ENCODE results near the gene ZFP64. TPM values are rescaled to one million over a fixed set of nuclear protein-coding genes. Genes with fewer than 3 reads are reported as not detected.

Gene ZFP64
- total RNA-seq, 1 experiment from 2014 or later = 16.0 TPM

- H3K4me2 ChIP-seq (ENCODE audit: low read length) = no peak overlapping the region
- H3K79me2 ChIP-seq (ENCODE audit: insufficient read depth, low read length) = no peaks in the 10 kb centered on the region
- intact Hi-C loops (cut with micrococcal nuclease) = no loop called here
- no peak overlapping the region for H2AFZ ChIP-seq (ENCODE audit: low read depth, low read length, poor library complexity, severe bottlenecking)
- H4K20me1 ChIP-seq (ENCODE audit: insufficient read depth) = no peaks in the 10 kb centered on the region
- no peak for TF ChIP-seq SIN3A (IDR thresholded peaks at IDR 0.05; ENCODE audit: low read depth)
- TF ChIP-seq YY1 (IDR thresholded peaks at IDR 0.05; ENCODE audit: extremely low read depth, insufficient replicate concordance, low read depth, low read length) = no peak
- TF ChIP-seq RAD21 (IDR thresholded peaks at IDR 0.05; ENCODE audit: low read depth) = no peak
- no peak for TF ChIP-seq EZH2phosphoT487 (IDR thresholded peaks at IDR 0.05; ENCODE audit: borderline replicate concordance)
- no peak for TF ChIP-seq CBX3 (IDR thresholded peaks at IDR 0.05; ENCODE audit: low read depth)
- no peak for TF ChIP-seq REST (IDR thresholded peaks at IDR 0.05; ENCODE audit: low read depth)
- no peak for TF ChIP-seq ZFX (IDR thresholded peaks at IDR 0.05)
- no peak for TF ChIP-seq SP1 (IDR thresholded peaks at IDR 0.05; ENCODE audit: low read depth)
- no peak for TF ChIP-seq EGR1 (IDR thresholded peaks at IDR 0.05; ENCODE audit: low read depth)
- no TSS peak for BruUV-seq (replicated peaks)
- H3K9ac ChIP-seq (ENCODE audit: low read length) = no peak overlapping the region
- no peak for DNase-seq (ENCODE audit: low read depth, low spot score)
- no peak overlapping the region for H3K27ac ChIP-seq (ENCODE audit: low read depth, low read length)
- CTCF ChIA-PET = no interaction called here
- H3K36me3 ChIP-seq (ENCODE audit: control insufficient read depth in 1 of 2, insufficient read depth in 2 of 2, low read length in 2 of 2) = peaks cover 2 to 12% of the 10 kb centered on the region in 2 experiments; a peak in 3 of 4 replicates
- RAD21 ChIA-PET (ENCODE audit: low non-redundant PET in 1 of 2, low total read pairs in 2 of 2, uncharacterized antibody in 2 of 2, unreplicated experiment in 2 of 2) = no interaction called here
- H3K9me2 ChIP-seq (ENCODE audit: insufficient read depth) = no peaks in the 10 kb centered on the region
- H3K4me1 ChIP-seq (ENCODE audit: control insufficient read depth in 1 of 2, insufficient read depth in 2 of 2, low read length in 2 of 2) = no peaks in the 10 kb centered on the region
- no peaks in the 10 kb centered on the region for H3K27me3 ChIP-seq (ENCODE audit: insufficient read depth, low read length)
- peaks cover 3 to 4% of the 10 kb centered on the region in 2 experiments; a peak in 1 of 4 replicates for H3K9me3 ChIP-seq (ENCODE audit: control insufficient read depth in 1 of 2, insufficient read depth in 1 of 2, low read depth in 1 of 2, low read length in 2 of 2)
- no peak for ATAC-seq
- POLR2A ChIA-PET = no interaction called here
- H3K4me3 ChIP-seq (replicated peaks in 1 of 2; ENCODE audit: low read depth in 1 of 2, low read length in 2 of 2) = no peak overlapping the region
These were observed 38.7 kb downstream of the ZFP64 start for GRCh38 chr20:52152921-52153320.

Data from HCT116 (cell line).